ENCODE measurements around the gene RABEPK.
A peak's percentile ranks its signal among the peaks of the same experiment; 100 is the strongest.
"Not testable (repeated sequence)": the region's sequence is repeated elsewhere in the genome, so short reads cannot be mapped to it uniquely, and the experiment has no call there.

The RABEPK gene

GRCh38 chr9:125200216-125201047, at the start of gene RABEPK:
Gene RABEPK (plus strand): TSS chr9:125200542. CDS start chr9:125203014, 2,472 bp downstream.
- DNase-seq (ENCODE audit: low read depth): peak; percentile 83

GRCh38 chr9:125151730-125152129, 48.6 kb upstream of the RABEPK start:
- DNase-seq (ENCODE audit: low read depth): no peak

GRCh38 chr9:125153712-125154367, 46.5 kb upstream of the RABEPK start:
- DNase-seq (ENCODE audit: low read depth): no peak

- DNase-seq (ENCODE audit: low read depth): no peak
Observed at GRCh38 chr9:125156551-125156950, 43.8 kb upstream of the RABEPK start.

GRCh38 chr9:125160750-125161149, 39.6 kb upstream of the RABEPK start:
- DNase-seq (ENCODE audit: low read depth): no peak

- no peak for DNase-seq (ENCODE audit: low read depth)
Observed at GRCh38 chr9:125161284-125161918, 38.9 kb upstream of the RABEPK start.

GRCh38 chr9:125162891-125163290, 37.5 kb upstream of the RABEPK start:
- DNase-seq (ENCODE audit: low read depth): not testable (repeated sequence)

- DNase-seq (ENCODE audit: low read depth): no peak
Observed at GRCh38 chr9:125166762-125167161, 33.6 kb upstream of the RABEPK start.

GRCh38 chr9:125169895-125170294, 30.4 kb upstream of the RABEPK start:
- no peak for DNase-seq (ENCODE audit: low read depth)

GRCh38 chr9:125172031-125172755, 28.1 kb upstream of the RABEPK start:
- DNase-seq (ENCODE audit: low read depth): no peak

GRCh38 chr9:125176636-125177035, 23.7 kb upstream of the RABEPK start:
- no peak for DNase-seq (ENCODE audit: low read depth)

GRCh38 chr9:125177888-125178287, 22.5 kb upstream of the RABEPK start:
- no peak for DNase-seq (ENCODE audit: low read depth)

GRCh38 chr9:125179776-125180175, 20.6 kb upstream of the RABEPK start:
- DNase-seq (ENCODE audit: low read depth): not testable (repeated sequence)

GRCh38 chr9:125180876-125181275, 19.5 kb upstream of the RABEPK start:
- no peak for DNase-seq (ENCODE audit: low read depth)

GRCh38 chr9:125181756-125182155, 18.6 kb upstream of the RABEPK start:
- not testable (repeated sequence) for DNase-seq (ENCODE audit: low read depth)

- no peak for DNase-seq (ENCODE audit: low read depth)
Observed at GRCh38 chr9:125183054-125183453, 17.3 kb upstream of the RABEPK start.

GRCh38 chr9:125183561-125183960, 16.8 kb upstream of the RABEPK start:
- DNase-seq (ENCODE audit: low read depth): no peak

GRCh38 chr9:125189011-125189360, 11.4 kb upstream of the RABEPK start:
- DNase-seq (ENCODE audit: low read depth): no peak

- DNase-seq (ENCODE audit: low read depth): peak; percentile 97
Observed at GRCh38 chr9:125189361-125190289, 10.7 kb upstream of the RABEPK start, which contains the start of gene PPP6C. Gene PPP6C (minus strand): TSS chr9:125189803. CDS start chr9:125189718, 85 bp downstream.

GRCh38 chr9:125190361-125190801, 10.0 kb upstream of the RABEPK start:
- DNase-seq (ENCODE audit: low read depth): no peak

GRCh38 chr9:125194466-125194865, 5.9 kb upstream of the RABEPK start:
- DNase-seq (ENCODE audit: low read depth): not testable (repeated sequence)
